IMR-90 (cell line): ENCODE data around the gene TERB1. TPM values are rescaled to one million over a fixed set of nuclear protein-coding genes. Genes with fewer than 3 reads are reported as not detected.
A peak's percentile ranks its signal among the peaks of the same experiment; 100 is the strongest.

ENCODE experiments used
- ATAC-seq: fragments of 200-7000 bp; cut with Tn5 transposase; 2 replicates; pipeline ENCODE4 v1.9.1; 2020; ENCODE audit warnings: low read depth, mild to moderate bottlenecking, moderate library complexity
- BruUV-seq: library from RNA; stranded (reverse); fragments of 400-500 nt; replicated peaks from 2 replicates; lab custom pipeline; 2021; lab: Mats Ljungman, UMichigan
- CTCF ChIA-PET: fragments of 300-600 bp; formaldehyde crosslinking; extraction: SDS; loops from one replicate; lab custom pipeline; 2021; ENCODE audit warnings: antibody characterized with exemption; lab: Yijun Ruan, JAX
- POLR2A ChIA-PET: fragments of 300-600 bp; sonication (Branson Sonifier 250); formaldehyde crosslinking; loops from one replicate; lab custom pipeline; 2022; ENCODE audit warnings: antibody characterized with exemption; ENCODE audit not compliant: unreplicated experiment; lab: Charles Lee
- DNase-seq: peaks from one replicate; pipeline ENCODE4 v3.0.0; 2013
- H2AFZ ChIP-seq: replicated peaks from 2 replicates; pipeline ENCODE3; 2013; ENCODE audit warnings: low read length, mild to moderate bottlenecking; ENCODE audit not compliant: poor library complexity
- H2AK5ac ChIP-seq: 2 replicates; pipeline ENCODE4 v1.6.1; 2013; ENCODE audit warnings: low read depth, low read length, inconsistent platforms
- H2AK9ac ChIP-seq: replicated peaks from 2 replicates; pipeline ENCODE3; 2013; ENCODE audit warnings: mild to moderate bottlenecking, low read depth, low read length, moderate library complexity; ENCODE audit not compliant: poor library complexity
- H2BK120ac ChIP-seq: 2 replicates; pipeline ENCODE4 v1.6.1; 2013; ENCODE audit warnings: low read depth, low read length, inconsistent platforms
- H2BK15ac ChIP-seq: 3 replicates; pipeline ENCODE4 v1.6.1; 2013; ENCODE audit warnings: low read depth, low read length, inconsistent platforms
- H2BK20ac ChIP-seq: 2 replicates; pipeline ENCODE4 v1.6.1; 2013; ENCODE audit warnings: low read depth, mild to moderate bottlenecking, inconsistent platforms, low read length, moderate library complexity
- H2BK5ac ChIP-seq: 2 replicates; pipeline ENCODE4 v1.6.1; 2013; ENCODE audit warnings: mild to moderate bottlenecking, low read depth, low read length, inconsistent platforms; ENCODE audit not compliant: poor library complexity, severe bottlenecking
- H3K14ac ChIP-seq: replicated peaks from 2 replicates; pipeline ENCODE4 v1.6.1; 2013; ENCODE audit warnings: low read depth, low read length, inconsistent platforms
- H3K18ac ChIP-seq: 2 replicates; pipeline ENCODE4 v1.6.1; 2013; ENCODE audit warnings: low read depth, low read length, control low read depth
- H3K23ac ChIP-seq: 2 replicates; pipeline ENCODE4 v1.6.1; 2013; ENCODE audit warnings: low read depth, low read length, inconsistent platforms
- H3K27ac ChIP-seq: 2 replicates; pipeline ENCODE4 v1.5.1; 2013; ENCODE audit warnings: mild to moderate bottlenecking, control low read depth, low read length; ENCODE audit not compliant: insufficient read depth
- H3K27me3 ChIP-seq: 2 replicates; pipeline ENCODE4 v1.6.1; 2013; ENCODE audit warnings: low read length; ENCODE audit not compliant: control insufficient read depth, insufficient read depth
- H3K36me3 ChIP-seq: 2 replicates; pipeline ENCODE4 v1.6.1; 2013; ENCODE audit warnings: low read length, mixed read lengths; ENCODE audit not compliant: control insufficient read depth, insufficient read depth
- H3K4ac ChIP-seq: 2 replicates; pipeline ENCODE4 v1.6.1; 2013; ENCODE audit warnings: low read depth, low read length, inconsistent platforms
- H3K4me1 ChIP-seq: 2 replicates; pipeline ENCODE4 v1.6.1; 2013; ENCODE audit warnings: low read length, mixed read lengths; ENCODE audit not compliant: control insufficient read depth, insufficient read depth
- H3K4me2 ChIP-seq: 2 replicates; pipeline ENCODE4 v1.6.1; 2013; ENCODE audit warnings: low read depth, mild to moderate bottlenecking, control low read depth, low read length, moderate library complexity
- H3K4me3 ChIP-seq: 2 replicates; pipeline ENCODE4 v1.5.1; 2013; ENCODE audit warnings: low read depth, mild to moderate bottlenecking, control low read depth, low read length, moderate library complexity; ENCODE audit not compliant: insufficient read depth
- H3K56ac ChIP-seq: 2 replicates; pipeline ENCODE4 v1.6.1; 2013; ENCODE audit warnings: low read length, inconsistent platforms; ENCODE audit not compliant: insufficient read depth; ENCODE audit errors: extremely low read depth
- H3K79me1 ChIP-seq, 2 experiments: 2 replicates each; pipeline ENCODE4 v1.6.1; 2013; ENCODE audit warnings: low read length in 2 of 2, inconsistent platforms in 1 of 2, low read depth in 1 of 2
- H3K9ac ChIP-seq: 2 replicates; pipeline ENCODE4 v1.6.1; 2013; ENCODE audit warnings: low read depth, low read length, control low read depth
- H3K9me1 ChIP-seq: 2 replicates; pipeline ENCODE4 v1.6.1; 2013; ENCODE audit warnings: low read length, inconsistent platforms; ENCODE audit not compliant: insufficient read depth
- H3K9me3 ChIP-seq: 2 replicates; pipeline ENCODE4 v1.6.1; 2013; ENCODE audit warnings: low read length; ENCODE audit not compliant: control insufficient read depth, insufficient read depth
- H4K20me1 ChIP-seq: 2 replicates; pipeline ENCODE4 v1.6.1; 2013; ENCODE audit warnings: low read length, inconsistent platforms; ENCODE audit not compliant: insufficient read depth
- H4K5ac ChIP-seq: 2 replicates; pipeline ENCODE4 v1.6.1; 2013; ENCODE audit warnings: mild to moderate bottlenecking, low read depth, low read length, control low read depth
- H4K8ac ChIP-seq, 2 experiments: 2 replicates each; pipeline ENCODE4 v1.6.1; 2013; ENCODE audit warnings: low read depth in 2 of 2, low read length in 2 of 2, control low read depth in 1 of 2, inconsistent platforms in 1 of 2
- H4K91ac ChIP-seq: 2 replicates; pipeline ENCODE4 v1.6.1; 2013; ENCODE audit warnings: low read depth, low read length, inconsistent platforms; ENCODE audit not compliant: insufficient read depth
- BHLHE40 ChIP-seq: fragments of 150-350 bp; IDR thresholded peaks from 2 replicates; pipeline ENCODE4 v1.6.1; 2016; ENCODE audit warnings: mild to moderate bottlenecking, low read depth, low read length
- CEBPB ChIP-seq: IDR thresholded peaks from 2 replicates; pipeline ENCODE4 v1.6.1; 2012; ENCODE audit warnings: low read depth, low read length, improper control_type of control experiment
- CHD1 ChIP-seq: IDR thresholded peaks from 2 replicates; pipeline ENCODE4 v1.6.1; 2012; ENCODE audit warnings: low read depth, low read length, improper control_type of control experiment
- FOS ChIP-seq: fragments of 150-350 bp; IDR thresholded peaks from 2 replicates; pipeline ENCODE4 v1.6.1; 2016; ENCODE audit warnings: low read depth, low read length
- MAFK ChIP-seq: IDR thresholded peaks from 2 replicates; pipeline ENCODE4 v1.6.1; 2012; ENCODE audit warnings: low read depth, low read length, improper control_type of control experiment
- MAZ ChIP-seq: IDR thresholded peaks from 2 replicates; pipeline ENCODE4 v1.6.1; 2012; ENCODE audit warnings: low read depth, mild to moderate bottlenecking, low read length, improper control_type of control experiment, moderate library complexity, borderline replicate concordance
- MXI1 ChIP-seq: IDR thresholded peaks from 2 replicates; pipeline ENCODE4 v1.6.1; 2012; ENCODE audit warnings: low read depth, mild to moderate bottlenecking, low read length, moderate library complexity, borderline replicate concordance
- NFE2L2 ChIP-seq: fragments of 150-350 bp; IDR thresholded peaks from 2 replicates; pipeline ENCODE4 v1.6.1; 2016; ENCODE audit warnings: low read depth, mild to moderate bottlenecking, low read length
- POLR2A ChIP-seq: IDR thresholded peaks from 2 replicates; pipeline ENCODE4 v1.6.1; 2012; ENCODE audit warnings: mild to moderate bottlenecking, low read depth, low read length
- RAD21 ChIP-seq: IDR thresholded peaks from 2 replicates; pipeline ENCODE4 v1.6.1; 2012; ENCODE audit warnings: low read length, improper control_type of control experiment
- RCOR1 ChIP-seq: IDR thresholded peaks from 2 replicates; pipeline ENCODE4 v1.6.1; 2012; ENCODE audit warnings: mild to moderate bottlenecking, low read length, improper control_type of control experiment; ENCODE audit not compliant: insufficient replicate concordance
- RFX5 ChIP-seq: IDR thresholded peaks from 2 replicates; pipeline ENCODE4 v1.8.0; 2012; ENCODE audit warnings: low read depth, mild to moderate bottlenecking, low read length, moderate library complexity
- SMC3 ChIP-seq: fragments of 150-350 bp; IDR thresholded peaks from 2 replicates; pipeline ENCODE4 v1.6.1; 2016; ENCODE audit warnings: low read depth, mild to moderate bottlenecking, antibody characterized with exemption, low read length, moderate library complexity
- USF2 ChIP-seq: fragments of 150-350 bp; IDR thresholded peaks from 2 replicates; pipeline ENCODE4 v1.6.1; 2017; ENCODE audit warnings: mild to moderate bottlenecking, antibody characterized with exemption, low read length, low read depth
- WGBS, 2 experiments: methylation state at CpG; one replicate each; pipeline versions ENCODE4 v1.1.5 to v1.1.7; 2013; ENCODE audit warnings: missing lambda C conversion rate in 2 of 2; ENCODE audit not compliant: insufficient read length in 1 of 2; ENCODE audit errors: extremely low coverage in 2 of 2; 5-methylcytosine and 5-hydroxymethylcytosine counted together
- dilution Hi-C: fragments of 300-500 bp; cut with HindIII; formaldehyde crosslinking; loops from one replicate; pipeline ENCODE4 v1.14.3; 2018; ENCODE audit warnings: low sequenced_read_pairs; ENCODE audit not compliant: unreplicated experiment
- in situ Hi-C: fragments of 300-500 bp; cut with MboI; formaldehyde crosslinking; loops from 3 replicates; pipeline ENCODE4 v1.14.3; 2019; ENCODE audit warnings: low sequenced_read_pairs, inconsistent platforms, mixed read lengths
- intact Hi-C: fragments of 100-400 bp; cut with micrococcal nuclease; formaldehyde crosslinking; loops from 2 replicates; pipeline ENCODE4 v1.10.0; 2022
- polyA plus RNA-seq, 3 experiments: library from polyadenylated mRNA; depleted of rRNA; stranded (reverse); fragments of >200 nt; gene quantifications; 2 replicates each; pipeline ENCODE4 v1.2.3, GENCODE V29; 2012; ENCODE audit warnings: low replicate concordance in 1 of 3
- total RNA-seq: library from RNA; depleted of rRNA; stranded (reverse); fragments of >200 nt; gene quantifications from 2 replicates; pipeline ENCODE4 v1.2.3, GENCODE V29; 2012

Gene TERB1
- total and polyA plus RNA-seq, 2 of the 4 experiments (the other 2 are of a cell fraction), result not detected

GRCh38 chr16:66824006-66824405 is 22.6 kb upstream of the TERB1 start:
- peaks cover 26% of the 10 kb centered on the region for H3K36me3 ChIP-seq
- peaks cover 16 to 22% of the 10 kb centered on the region in 2 experiments for H3K79me1 ChIP-seq
- no peak overlapping the region for H3K27ac ChIP-seq
- H3K4ac ChIP-seq, result no peak overlapping the region
- TF ChIP-seq NFE2L2 (no peak), FOS (no peak), USF2 (no peak), MXI1 (no peak), BHLHE40 (no peak), POLR2A (no peak), SMC3 (no peak), MAFK (no peak), RCOR1 (no peak), CEBPB (no peak), CHD1 (no peak), RAD21 (no peak), RFX5 (no peak), MAZ (no peak)
- no peak overlapping the region for H2BK15ac ChIP-seq
- no TSS peak for BruUV-seq
- H3K18ac ChIP-seq, result no peak overlapping the region
- no peaks in the 10 kb centered on the region; the same call in 1 of the 2 replicates for H4K20me1 ChIP-seq
- H3K9ac ChIP-seq, result no peak overlapping the region
- ChIA-PET CTCF (interaction anchor here (0.8 kb wide), 1 partner anchor 10 kb away, joined by 3 read pairs; no protein-coding TSS in a partner anchor), POLR2A (no interaction called here)
- H2AFZ ChIP-seq, result no peak overlapping the region
- no CpG with 5 or more reads among the region's 4 CpGs for WGBS, 2 experiments
- H2AK9ac ChIP-seq, result no peak overlapping the region
- intact Hi-C loops (no loop called here), dilution Hi-C loops (no loop called here), in situ Hi-C loops (no loop called here)
- no peak overlapping the region for H3K4me3 ChIP-seq
- no peak overlapping the region for H4K8ac ChIP-seq
- no peaks in the 10 kb centered on the region for H3K27me3 ChIP-seq
- H4K5ac ChIP-seq, result no peak overlapping the region
- H3K4me2 ChIP-seq, result no peak overlapping the region
- H3K14ac ChIP-seq, result no peak overlapping the region
- H3K9me3 ChIP-seq, result no peaks in the 10 kb centered on the region
- no peak overlapping the region for H2BK120ac ChIP-seq
- H3K4me1 ChIP-seq, result no peaks in the 10 kb centered on the region
- no peak overlapping the region for H3K56ac ChIP-seq
- no peak overlapping the region for H3K23ac ChIP-seq
- no peak overlapping the region for H4K91ac ChIP-seq
- no peak overlapping the region for H2AK5ac ChIP-seq
- ATAC-seq (no peak), DNase-seq (peak; percentile 16)
- H2BK20ac ChIP-seq, result no peak overlapping the region
- no peak overlapping the region for H2BK5ac ChIP-seq
- H3K9me1 ChIP-seq, result no peaks in the 10 kb centered on the region
